MCF 10A (cell line): ENCODE data around the gene LRRC23. TPM values are rescaled to one million over a fixed set of nuclear protein-coding genes. Genes with fewer than 3 reads are reported as not detected.
"Not testable (repeated sequence)": the region's sequence is repeated elsewhere in the genome, so short reads cannot be mapped to it uniquely, and the experiment has no call there.

Experiments used
- BruUV-seq: library from RNA; stranded (reverse); fragments of 400-500 nt; replicated peaks from 2 replicates; lab custom pipeline; 2021; lab: Mats Ljungman, UMichigan
- CTCF ChIA-PET: fragments of 300-600 bp; sonication (Branson Sonifier 250); formaldehyde crosslinking; extraction: SDS; loops from one replicate; lab custom pipeline; 2021; ENCODE audit warnings: antibody characterized with exemption, inconsistent platforms; lab: Yijun Ruan, JAX
- POLR2A ChIA-PET: fragments of 300-600, 350-650 bp; sonication (Branson Sonifier 250); formaldehyde crosslinking; extraction: SDS; loops from one replicate; lab custom pipeline; 2020; ENCODE audit warnings: antibody characterized with exemption, inconsistent platforms; lab: Yijun Ruan, JAX
- DNase-seq: peaks from one replicate; pipeline ENCODE4 v3.0.0-alpha.2; 2018; ENCODE audit not compliant: unreplicated experiment
- H3K27ac Mint-ChIP-seq: one replicate; pipeline ENCODE4 v1.8.0; 2022; ENCODE audit warnings: mild to moderate bottlenecking, low read depth, mixed read lengths; ENCODE audit not compliant: unreplicated experiment
- H3K27me3 Mint-ChIP-seq: one replicate; pipeline ENCODE4 v1.8.0; 2022; ENCODE audit warnings: mixed read lengths; ENCODE audit not compliant: insufficient read depth, unreplicated experiment
- H3K36me3 Mint-ChIP-seq: one replicate; pipeline ENCODE4 v1.8.0; 2022; ENCODE audit warnings: mild to moderate bottlenecking, moderate library complexity, mixed read lengths; ENCODE audit not compliant: insufficient read depth, unreplicated experiment
- H3K4me1 Mint-ChIP-seq: one replicate; pipeline ENCODE4 v1.8.0; 2022; ENCODE audit warnings: mixed read lengths; ENCODE audit not compliant: insufficient read depth, unreplicated experiment
- H3K4me3 Mint-ChIP-seq: one replicate; pipeline ENCODE4 v1.8.0; 2022; ENCODE audit warnings: mild to moderate bottlenecking, moderate library complexity, mixed read lengths; ENCODE audit not compliant: unreplicated experiment
- H3K9me3 Mint-ChIP-seq: one replicate; pipeline ENCODE4 v1.8.0; 2022; ENCODE audit warnings: mixed read lengths; ENCODE audit not compliant: unreplicated experiment
- CTCF ChIP-seq: fragments of 200-600 bp; IDR thresholded peaks from one replicate; pipeline ENCODE4 v1.8.0; 2022; ENCODE audit warnings: antibody characterized with exemption, mild to moderate bottlenecking; ENCODE audit not compliant: unreplicated experiment
- intact Hi-C: fragments of 100-400 bp; cut with micrococcal nuclease; formaldehyde crosslinking; loops from 2 replicates; pipeline ENCODE4 v1.14.1; 2022
- total RNA-seq: library from RNA; stranded (reverse); gene quantifications from 2 replicates; pipeline ENCODE4 v1.2.3, GENCODE V29; 2022

Gene LRRC23
- total RNA-seq, 1 experiment from 2014 or later = 7.5 TPM

GRCh38 chr12:6883252-6883651 is 21.4 kb upstream of the LRRC23 start:
- Mint-ChIP-seq H3K9me3 (no peaks in the 10 kb centered on the region), H3K36me3 (no peaks in the 10 kb centered on the region), H3K4me3 (no peak overlapping the region), H3K27me3 (no peaks in the 10 kb centered on the region), H3K4me1 (no peaks in the 10 kb centered on the region), H3K27ac (no peak overlapping the region)
- no peak for TF ChIP-seq CTCF
- no peak for DNase-seq
- no TSS peak for BruUV-seq
- POLR2A ChIA-PET = interaction anchor here (2.7 kb wide), 1 partner anchor 11 kb away, joined by 14 read pairs; the partner anchor contains the start of gene SPSB2
- intact Hi-C loops = no loop called here
- CTCF ChIA-PET = interaction anchor here (2.3 to 4.0 kb wide), 2 partner anchors 9 to 14 kb away, joined by 16 to 24 read pairs; no protein-coding TSS in a partner anchor

DNA sequence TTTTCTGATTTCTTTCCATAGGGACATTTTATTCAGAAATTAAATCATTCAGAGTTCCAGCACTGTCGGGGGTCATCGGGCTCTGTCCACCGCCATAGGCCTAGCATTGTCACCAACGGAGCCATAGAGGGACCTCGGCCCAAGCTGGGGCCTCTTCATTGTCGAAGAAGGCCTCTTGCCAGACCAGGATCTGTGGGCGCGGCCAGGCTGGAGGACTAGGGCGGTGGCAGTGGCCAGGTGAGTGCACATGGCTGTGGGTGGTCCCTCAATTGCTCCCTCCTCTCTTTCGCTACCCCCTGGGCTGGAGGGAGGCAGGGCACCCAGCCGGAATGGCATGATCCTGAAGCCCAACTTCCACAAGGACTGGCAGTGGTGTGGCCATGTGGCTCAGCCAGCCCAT is 20.9 kb upstream of the LRRC23 start:
- CTCF ChIA-PET = no interaction called here
- no peak for DNase-seq
- Mint-ChIP-seq H3K4me3 (no peak overlapping the region), H3K9me3 (no peaks in the 10 kb centered on the region), H3K4me1 (no peaks in the 10 kb centered on the region), H3K27me3 (no peaks in the 10 kb centered on the region), H3K27ac (no peak overlapping the region), H3K36me3 (no peaks in the 10 kb centered on the region)
- no peak for TF ChIP-seq CTCF
- BruUV-seq = no TSS peak
- POLR2A ChIA-PET = interaction anchor here (2.7 kb wide), 1 partner anchor 11 kb away, joined by 14 read pairs; the partner anchor contains the start of gene SPSB2
- intact Hi-C loops = no loop called here

DNA sequence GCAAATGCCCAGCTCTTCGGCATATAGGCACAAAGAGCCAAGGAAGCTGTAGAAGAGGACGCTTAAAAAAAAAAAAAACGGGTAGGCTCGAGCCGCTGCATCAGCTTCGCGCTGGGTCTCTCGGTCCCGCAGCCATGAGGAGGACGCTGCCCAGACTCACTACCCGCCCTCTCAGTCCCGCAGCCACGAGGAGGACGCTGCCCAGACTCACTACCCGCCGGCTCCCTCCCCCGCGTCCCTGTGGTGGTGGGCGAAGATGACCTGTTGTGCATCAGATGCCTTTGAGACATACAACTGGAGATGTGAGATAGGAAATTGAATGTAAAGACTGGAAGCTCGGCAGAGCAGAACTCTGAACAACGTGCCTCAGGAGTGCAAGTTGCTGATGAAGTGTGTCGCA is 20.1 kb upstream of the LRRC23 start:
- Mint-ChIP-seq H3K4me3 (no peak overlapping the region), H3K9me3 (no peaks in the 10 kb centered on the region), H3K4me1 (no peaks in the 10 kb centered on the region), H3K27ac (no peak overlapping the region), H3K36me3 (no peaks in the 10 kb centered on the region), H3K27me3 (no peaks in the 10 kb centered on the region)
- intact Hi-C loops = no loop called here
- DNase-seq = no peak
- ChIA-PET POLR2A (interaction anchor here (2.7 kb wide), 1 partner anchor 12 kb away, joined by 14 read pairs; the partner anchor contains the start of gene SPSB2), CTCF (interaction anchor here (0.6 to 1.9 kb wide), 4 partner anchors 10 to 145 kb away, joined by 4 to 9 read pairs (median 5); partner anchors contain the start of gene SPSB2)
- no peak for TF ChIP-seq CTCF
- no TSS peak for BruUV-seq

- H3K36me3 Mint-ChIP-seq, H3K4me3 Mint-ChIP-seq, POLR2A ChIA-PET, H3K27ac Mint-ChIP-seq, H3K9me3 Mint-ChIP-seq, BruUV-seq, intact Hi-C loops, H3K4me1 Mint-ChIP-seq, H3K27me3 Mint-ChIP-seq, DNase-seq: not testable (repeated sequence)
- CTCF ChIA-PET = interaction anchor here (1.5 to 1.9 kb wide), 2 partner anchors 14 to 18 kb away, joined by 7 to 9 read pairs; partner anchors contain the start of gene SPSB2
Measured at GRCh38 chr12:6886206-6886999, 18.2 kb upstream of the LRRC23 start.
